GM18873 (cell line): ENCODE data around the gene SUPT16H.
"Not testable (repeated sequence)": the region's sequence is repeated elsewhere in the genome, so short reads cannot be mapped to it uniquely, and the experiment has no call there.

Experiments used
- ATAC-seq: cut with Tn5 transposase; IDR thresholded peaks from one replicate; pipeline ENCODE4 v1.9.1; 2021; ENCODE audit warnings: mild to moderate bottlenecking, moderate library complexity, moderate number of reproducible peaks; ENCODE audit not compliant: unreplicated experiment, low FRiP score

The SUPT16H gene

DNA sequence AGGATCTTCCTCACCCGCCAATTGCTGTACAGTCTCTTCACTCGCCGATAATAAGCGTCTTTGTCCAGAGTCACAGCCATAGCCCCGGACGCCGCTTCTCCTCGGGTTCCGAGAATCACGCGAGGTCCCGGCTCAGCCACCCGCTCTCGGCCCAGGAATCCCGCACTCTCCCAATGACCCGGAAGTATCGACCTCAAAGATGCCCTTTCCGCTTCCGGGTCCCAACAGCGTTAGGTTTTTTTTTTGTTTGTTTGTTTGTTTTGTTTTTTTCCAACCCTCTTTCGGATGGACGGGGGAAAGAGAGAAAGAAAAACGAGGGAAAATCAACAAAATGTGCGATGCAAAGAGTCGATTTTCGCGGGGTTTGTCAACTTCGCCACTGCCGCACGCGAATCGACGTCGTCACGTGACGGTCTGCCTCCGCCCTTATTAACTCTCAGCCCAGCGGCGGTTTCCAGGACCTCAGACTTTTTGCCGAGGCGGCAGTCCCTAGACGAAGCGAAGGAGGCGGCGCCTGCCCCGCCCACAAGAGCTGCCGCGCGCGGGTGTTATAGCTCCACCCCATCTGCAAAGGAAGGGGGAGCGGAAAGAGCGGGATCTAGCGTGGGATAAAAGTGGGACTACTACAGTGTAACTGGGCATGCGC is at the start of gene SUPT16H:
SUPT16H (minus strand) TSS at position 172 of the 646 bp plus-strand sequence; CDS start at position 80, 92 bp downstream.
- ATAC-seq, result peak; percentile 79

DNA sequence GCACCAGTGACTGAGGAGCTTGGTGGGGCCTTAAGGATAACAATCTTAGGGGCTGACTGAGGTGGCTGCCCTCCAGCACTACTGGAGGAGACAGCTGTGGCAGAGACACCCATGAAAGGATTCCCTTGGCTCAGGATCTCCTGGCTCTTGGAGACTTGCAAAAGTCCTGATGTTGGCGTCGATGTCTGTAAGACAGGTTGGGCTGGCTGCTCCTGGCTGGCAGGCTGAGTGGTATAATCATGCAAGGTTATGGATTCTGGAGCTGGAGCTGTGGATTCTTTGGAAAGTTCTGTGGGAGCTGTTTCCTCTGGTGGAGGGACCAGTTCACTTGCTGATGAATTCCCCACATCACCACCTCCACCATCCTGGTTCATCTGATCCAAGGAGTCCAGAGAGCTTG is 47.3 kb upstream of the SUPT16H start:
- no peak for ATAC-seq

DNA sequence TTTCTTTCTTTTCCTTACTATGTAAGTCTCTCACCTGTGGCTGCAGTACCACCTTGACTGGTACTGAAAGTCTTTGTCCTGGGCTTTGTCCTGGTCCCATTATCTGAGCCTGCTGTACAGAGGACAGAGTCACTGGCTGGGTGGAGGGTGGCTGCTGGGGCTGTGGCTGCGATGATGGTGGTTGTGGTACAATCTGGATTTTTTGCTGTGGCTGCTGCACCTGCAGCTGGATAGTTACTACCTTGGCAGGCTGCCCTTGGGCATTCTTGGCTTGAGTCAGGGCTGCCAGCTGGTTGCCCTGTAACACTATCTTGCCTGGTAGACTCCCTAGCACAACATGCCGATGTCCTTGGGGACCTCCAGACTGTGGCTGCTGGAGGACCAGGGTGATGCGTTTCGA is 45.1 kb upstream of the SUPT16H start:
- no peak for ATAC-seq

DNA sequence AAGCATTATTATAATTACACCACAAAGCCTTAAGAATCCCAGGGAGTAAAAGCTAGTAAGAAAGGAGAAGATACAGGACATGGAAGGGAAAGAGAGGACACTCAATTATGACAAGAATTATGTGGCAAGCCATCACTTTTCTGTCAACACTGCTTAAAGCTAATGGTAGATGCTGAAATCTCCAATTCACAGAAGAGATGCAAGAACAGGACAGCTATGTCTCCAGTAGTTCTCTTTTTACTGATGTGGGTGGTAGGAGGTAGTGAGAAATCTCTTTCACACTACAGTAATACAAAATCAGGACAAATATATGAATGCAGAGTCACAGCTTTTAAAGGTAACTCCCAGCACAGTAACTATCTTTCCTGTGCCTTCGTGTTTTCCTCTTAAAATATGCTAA is 42.9 kb upstream of the SUPT16H start:
- no peak for ATAC-seq

DNA sequence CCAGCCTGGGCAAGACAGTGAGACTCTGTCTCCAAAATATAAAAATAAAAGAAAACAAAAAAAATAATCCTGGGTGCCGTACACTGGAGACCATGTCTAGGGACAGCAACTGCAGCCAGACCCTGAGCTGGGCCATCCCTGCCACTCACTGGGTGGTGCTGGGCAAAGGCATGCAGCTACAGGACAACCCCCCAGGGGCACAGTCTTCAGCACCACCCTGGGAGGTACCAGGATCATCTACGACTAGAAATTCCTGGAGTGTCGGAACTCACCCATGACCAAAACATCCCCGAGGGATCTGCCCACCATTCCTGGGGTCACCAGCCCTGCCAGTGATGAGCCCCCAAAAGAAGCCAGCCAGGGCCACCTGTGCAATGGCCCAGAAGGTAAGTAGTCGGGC is 35.7 kb upstream of the SUPT16H start:
- ATAC-seq, result no peak

DNA sequence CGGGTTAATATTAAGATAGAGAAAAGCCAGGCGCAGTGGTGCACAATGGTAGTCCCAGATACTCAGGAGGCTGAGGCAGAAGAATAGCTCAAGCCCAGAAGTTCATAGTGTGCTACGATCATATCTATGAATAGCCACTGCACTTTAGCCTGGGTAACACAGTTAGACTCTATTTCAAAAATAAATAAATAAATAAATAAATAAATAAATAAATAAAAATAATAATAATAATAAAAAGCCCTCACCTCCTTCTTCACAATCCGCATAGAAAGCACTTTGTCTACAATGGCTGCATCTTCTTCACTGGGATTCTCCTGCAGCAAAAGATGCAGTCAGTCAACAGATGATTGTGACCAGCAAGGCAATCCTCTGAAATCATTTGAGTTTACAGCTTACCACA is 31.5 kb upstream of the SUPT16H start:
- ATAC-seq, result no peak

DNA sequence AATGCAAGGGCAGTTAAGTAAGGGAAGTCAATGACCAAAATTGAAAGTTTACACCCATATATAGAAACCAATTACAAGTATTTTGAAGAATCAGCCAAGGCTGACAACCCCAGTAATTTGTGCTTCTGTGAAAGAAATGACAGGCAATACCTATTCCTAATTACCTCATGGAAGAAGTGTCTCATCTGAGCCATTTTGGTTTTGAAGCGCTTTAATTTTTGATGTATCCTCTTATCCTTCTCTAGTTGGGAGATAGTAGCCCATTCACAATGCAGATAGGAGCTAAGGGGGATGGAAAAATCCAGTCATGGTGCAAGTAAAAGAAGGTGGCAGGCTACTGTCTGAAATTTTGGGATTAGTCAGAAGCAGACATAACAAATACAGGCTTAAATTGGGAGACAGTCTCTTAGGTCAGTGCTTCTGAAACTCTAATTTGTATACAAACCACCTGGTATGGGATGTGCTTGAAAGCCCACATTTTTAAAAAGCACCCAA is 30.4 kb upstream of the SUPT16H start:
- no peak for ATAC-seq

DNA sequence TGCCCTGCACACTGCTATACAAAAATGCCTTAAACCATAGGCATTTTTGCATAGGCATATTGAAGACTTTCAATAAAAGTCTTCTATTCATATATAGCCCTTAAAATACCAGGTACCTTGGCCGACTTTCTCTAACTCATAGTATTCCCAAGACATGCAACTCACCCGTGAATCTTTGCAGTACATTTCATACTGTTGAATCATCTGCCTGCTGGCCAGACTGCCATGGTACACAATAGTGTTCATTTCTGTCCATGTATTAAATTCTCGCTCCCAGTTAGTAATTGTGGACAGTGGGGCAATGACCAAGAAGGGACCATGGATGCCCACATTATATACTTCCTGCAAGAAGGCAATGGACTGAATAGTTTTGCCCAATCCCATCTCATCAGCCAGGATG is 24.3 kb upstream of the SUPT16H start:
- no peak for ATAC-seq

DNA sequence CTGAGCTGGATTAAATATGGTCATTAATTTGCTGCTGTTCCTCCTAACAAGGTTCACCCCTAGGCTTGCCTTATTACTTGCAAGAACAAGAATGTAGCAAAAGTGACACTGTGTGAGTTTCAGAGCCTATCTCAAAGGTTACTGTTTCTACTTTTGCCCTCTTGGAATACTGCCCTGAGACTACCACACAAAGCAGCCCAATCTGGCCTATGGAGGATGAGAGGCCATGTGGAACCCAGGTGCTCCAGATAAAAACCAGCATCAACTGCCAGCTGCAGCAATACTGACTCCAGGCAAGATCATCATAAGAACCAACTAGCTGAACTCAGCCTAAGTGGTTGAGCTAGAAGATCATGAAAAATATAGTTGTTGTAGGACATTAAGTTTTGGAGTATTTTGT is 22.4 kb upstream of the SUPT16H start:
- ATAC-seq, result no peak

DNA sequence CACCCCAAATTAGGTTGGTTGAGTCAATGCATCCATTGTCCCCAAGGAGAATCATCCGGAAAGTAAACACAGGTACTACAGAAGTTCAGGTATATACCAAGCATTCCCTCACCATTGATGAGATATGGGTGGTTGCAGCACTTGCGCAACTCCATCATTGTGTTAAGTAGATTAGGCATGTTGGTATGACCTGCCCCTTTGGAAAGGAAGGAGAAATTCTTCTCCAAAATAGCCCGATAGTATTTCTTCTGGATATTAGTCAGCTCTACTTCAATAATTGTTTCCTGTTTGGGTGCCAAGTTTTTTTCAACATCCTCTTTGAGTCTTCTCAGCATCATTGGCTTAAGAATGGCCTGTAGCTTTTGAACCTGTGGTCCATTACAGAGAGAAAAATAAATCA is 21.3 kb upstream of the SUPT16H start:
- ATAC-seq, result no peak

DNA sequence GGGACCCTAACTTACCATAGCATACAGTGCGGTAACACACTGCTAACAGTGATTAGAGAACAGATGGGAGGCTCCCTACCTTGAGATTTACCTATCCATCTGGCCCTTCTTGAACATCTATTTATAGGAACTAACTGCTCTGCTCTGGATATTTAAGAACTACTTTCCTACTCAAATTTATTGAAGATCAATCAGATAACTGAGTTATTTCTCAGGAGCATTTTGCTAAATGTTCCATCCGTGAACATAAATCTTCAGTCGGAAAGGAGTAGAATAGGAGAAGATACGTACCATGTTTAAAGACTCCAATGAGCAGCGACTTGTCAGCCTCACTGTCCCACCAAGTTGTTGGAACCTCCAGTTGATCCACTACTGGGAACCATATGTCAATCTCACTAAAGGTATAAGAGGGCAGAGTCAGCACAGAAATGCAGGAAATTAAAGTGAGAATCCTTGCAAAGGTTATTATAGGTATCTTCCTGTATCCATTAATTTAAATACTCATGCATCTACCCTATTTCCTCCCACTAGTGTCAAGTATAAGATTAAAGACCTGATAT is 15.6 kb upstream of the SUPT16H start:
- ATAC-seq, result no peak

DNA sequence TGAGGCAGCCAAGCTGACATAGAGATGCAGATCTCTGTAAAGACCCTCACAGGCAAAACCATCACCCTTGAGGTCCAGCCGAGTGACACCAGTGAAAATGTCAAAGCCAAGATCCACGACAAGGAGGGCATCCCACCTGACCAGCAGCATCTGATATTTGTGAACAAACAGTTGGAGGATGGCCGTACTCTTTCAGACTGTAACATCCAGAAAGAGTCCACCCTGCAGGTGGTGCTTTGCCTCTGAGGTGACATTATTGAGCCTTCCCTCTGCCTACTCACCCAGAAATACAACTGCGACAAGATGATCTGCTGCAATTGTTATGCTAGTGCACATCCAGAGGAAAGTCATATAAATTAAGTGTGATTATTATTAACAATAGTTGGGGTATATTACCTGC is 15.1 kb upstream of the SUPT16H start:
- no peak for ATAC-seq

DNA sequence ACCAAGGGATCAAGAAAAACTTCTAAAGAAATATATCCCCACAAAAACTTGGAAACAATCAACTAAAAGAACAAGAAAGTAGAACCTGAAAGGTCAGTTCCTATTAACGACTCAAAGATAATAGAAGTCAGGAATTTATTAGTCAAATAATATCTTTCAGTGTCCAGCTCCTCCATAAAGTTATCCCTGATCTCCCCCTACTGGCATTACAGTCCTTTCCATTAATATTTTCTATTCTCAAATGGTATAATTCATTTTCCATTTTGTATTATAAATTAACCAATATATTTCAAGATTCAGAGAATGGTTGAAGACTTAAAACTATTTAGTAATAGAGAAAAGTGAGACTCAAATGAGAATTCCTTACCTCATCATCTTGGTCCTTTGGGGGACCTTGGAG is 11.6 kb upstream of the SUPT16H start:
- ATAC-seq, result no peak

DNA sequence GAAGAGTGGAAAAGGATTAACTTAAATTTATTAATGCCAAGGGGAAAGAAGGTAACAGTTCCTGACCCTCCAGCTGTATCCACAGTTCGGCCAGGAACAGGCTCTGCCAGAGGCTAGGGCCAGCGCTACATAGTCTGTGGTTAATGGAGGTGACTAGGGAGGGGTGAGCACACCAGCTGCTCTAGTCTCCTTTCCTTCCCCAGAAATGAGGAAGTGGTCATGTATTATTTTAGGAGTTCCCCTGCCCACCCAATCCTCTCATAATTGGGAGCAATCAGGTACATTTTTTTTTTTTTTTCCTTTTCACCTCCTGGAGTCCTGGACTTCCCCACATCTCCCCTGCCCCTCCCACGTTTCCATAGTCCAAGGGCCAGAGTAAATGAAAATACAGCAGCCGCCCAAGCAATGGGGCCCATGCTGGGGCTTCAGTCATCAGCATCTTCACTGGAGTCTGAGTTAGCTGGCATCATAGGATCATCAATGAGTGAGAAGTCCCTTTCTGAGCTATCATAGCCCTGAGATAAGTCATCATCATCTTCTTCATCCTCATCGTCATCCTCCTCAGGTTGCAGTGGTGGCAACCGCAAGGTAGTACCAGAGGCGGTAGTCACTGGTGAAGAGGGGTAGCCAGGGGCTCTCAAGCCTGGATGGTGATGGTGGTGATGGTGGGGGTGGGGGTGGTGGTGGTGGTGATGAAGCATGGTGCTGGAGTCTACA is 1.5 kb upstream of the SUPT16H start:
- ATAC-seq, result no peak

DNA sequence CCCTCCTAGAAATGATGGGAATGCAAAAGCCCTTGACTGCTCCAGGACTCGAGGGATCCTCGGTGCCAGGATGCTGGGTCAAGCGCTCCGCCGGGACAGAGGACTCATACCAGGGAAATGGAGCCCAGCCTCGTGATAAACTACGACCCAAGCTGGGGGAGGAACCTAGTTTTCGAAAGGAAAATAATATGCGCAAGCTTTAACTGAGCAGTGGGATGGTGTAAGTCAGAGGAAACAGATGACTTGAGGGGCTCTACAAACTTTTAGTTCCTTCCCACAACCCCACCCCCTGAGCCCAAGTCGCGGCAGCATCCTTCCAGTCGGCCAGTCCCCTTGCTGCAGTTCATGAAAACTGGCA is 654 bp upstream of the SUPT16H start:
- no peak for ATAC-seq

DNA sequence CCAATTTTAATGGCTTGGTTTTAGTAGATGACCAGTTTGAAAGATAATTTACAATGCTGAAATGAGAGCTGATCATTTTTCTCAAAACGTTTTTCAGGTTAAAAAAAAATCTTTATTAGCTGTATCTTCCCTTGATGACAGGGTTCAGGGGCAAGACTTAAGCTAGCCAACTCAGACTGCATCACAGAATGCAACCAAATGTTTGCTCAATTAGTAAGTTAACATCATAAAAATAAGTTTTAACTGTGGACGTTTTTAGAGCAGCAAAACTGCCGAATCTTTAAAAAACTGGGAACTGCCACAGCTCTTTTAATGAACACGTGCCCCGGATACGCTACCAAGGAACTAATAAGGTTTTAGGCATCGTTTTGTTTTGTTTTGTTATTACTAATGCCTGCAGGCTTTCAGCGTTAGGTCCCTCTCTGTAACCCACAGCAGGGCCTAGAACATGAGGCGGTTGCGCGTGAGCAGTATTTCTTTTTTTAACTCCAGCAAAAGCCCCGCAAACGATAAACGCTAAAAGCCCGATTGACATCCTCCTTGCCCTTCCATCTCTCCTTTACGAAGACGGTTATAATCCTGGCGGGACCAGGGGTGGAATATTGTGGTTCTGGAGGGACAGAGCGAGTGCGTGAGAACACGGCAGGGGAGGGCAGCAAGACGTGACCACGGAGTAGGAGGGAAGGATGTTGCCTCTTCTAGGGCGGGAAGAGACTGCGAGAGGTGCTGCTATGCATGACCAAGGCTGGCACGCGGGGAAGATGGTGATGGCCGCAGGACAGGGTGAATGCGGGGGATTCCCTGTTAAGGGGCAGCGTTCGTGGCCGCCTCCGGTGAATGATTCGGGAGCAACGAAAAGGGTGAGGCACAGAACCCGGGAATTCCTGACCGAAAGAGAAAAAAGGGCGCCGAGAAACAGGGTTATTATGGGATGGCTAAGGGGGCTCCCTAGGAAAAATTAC is 652 bp downstream of the SUPT16H start:
- ATAC-seq, result no peak

DNA sequence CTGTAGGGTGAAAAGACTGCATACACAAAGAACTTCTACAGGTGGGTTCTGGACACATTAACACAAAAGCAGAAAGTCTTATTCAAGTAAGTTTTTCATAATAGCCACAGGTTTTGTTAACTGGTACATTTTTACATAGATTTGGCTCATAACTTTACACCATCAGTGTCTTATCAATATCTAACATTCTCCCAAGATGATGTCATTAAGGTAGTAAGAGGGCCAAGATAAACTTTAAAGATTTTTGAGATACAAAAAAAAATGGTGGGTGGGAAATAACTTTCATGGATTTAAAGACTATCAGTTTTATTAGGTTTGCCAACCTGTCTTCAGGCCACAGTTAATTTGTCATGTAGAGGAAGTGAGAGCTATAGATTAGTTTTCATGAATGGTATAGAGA is 1.7 kb downstream of the SUPT16H start:
- no peak for ATAC-seq

DNA sequence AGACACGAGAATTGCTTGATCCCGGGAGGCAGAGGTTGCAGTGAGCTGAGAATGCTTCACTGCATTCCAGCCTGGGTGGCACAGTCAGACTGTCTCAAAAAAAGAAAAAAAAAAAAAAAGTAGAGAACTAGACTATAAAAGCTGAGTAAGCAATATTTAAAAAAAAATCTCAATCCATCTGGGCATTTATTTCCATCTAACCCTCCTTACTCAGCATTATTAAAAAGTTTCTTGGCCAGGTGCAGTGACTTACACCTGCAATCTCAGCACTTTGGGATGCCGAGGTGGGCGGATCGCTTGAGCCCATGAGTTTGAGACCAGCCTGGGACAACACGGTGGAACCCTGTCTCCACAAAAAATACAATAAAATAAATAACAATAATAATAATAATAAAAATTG is 4.5 kb downstream of the SUPT16H start:
- no peak for ATAC-seq

DNA sequence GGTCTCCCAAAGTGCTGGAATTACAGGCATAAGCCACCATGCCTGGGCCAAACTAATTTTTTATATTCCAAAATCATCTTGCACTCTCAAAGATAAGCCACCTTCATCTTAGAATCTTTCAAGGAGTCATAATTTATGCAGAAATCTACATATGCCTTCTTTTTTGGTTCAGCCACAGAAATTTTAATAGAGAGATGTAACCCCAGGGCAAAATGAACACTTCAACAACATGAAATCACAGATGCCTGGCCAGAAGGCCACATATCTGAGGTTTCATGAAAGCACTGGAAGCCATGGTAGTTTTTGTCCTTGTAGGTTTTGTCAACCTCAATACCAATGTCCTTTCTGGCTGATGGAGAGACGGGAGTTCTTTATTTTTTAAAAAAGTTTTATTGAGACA is 9.8 kb downstream of the SUPT16H start:
- no peak for ATAC-seq

DNA sequence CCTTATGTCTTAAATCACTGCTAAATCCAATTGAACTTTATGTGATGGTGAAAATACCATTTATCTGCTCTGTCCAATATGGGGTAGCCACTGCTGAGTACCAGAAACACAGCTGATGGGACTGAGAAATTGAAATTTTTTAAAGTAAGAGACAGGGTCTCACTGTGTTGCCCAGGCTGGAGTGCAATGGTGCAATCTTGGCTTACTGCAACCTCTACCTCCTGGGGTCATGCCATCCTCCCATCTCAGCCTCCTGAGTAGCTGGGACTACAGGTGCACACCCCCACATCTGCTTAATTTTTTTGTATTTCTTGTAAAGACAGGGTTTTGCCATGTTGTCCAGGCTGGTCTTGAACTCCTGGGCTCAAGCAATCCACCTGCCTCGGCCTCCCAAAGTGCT is 11.0 kb downstream of the SUPT16H start:
- ATAC-seq, result not testable (repeated sequence)
